ENCODE results near the gene PDHA1.

PDHA1 gene

GRCh38 chrX:19343535-19344408 lies at the start of gene PDHA1:
TSS of gene PDHA1 (plus strand) at chrX:19343927. CDS start at chrX:19344038, 111 bp downstream.
- Histone ChIP-seq H3K4me1 (ENCODE audit: control insufficient read depth, insufficient read depth, low read length) (0 out of 2 replicates have a peak, but pooled peaks cover 3% of the 10 kb centered on the region), H3K36me3 (ENCODE audit: control insufficient read depth in 2 of 2, insufficient read depth in 1 of 2, low read length in 2 of 2) (peaks cover 0 to 4% of the 10 kb centered on the region in 2 experiments; a peak in 1 of 3 replicates), H3K9me3 (ENCODE audit: control insufficient read depth, insufficient read depth, low read depth, low read length) (no peaks in the 10 kb centered on the region), H3K27ac (ENCODE audit: extremely low read depth, low read depth, low read length) (peak within 1 kb of the TSS; percentile 62), H3K4me3 (ENCODE audit: low read depth, low read length) (peak within 1 kb of the TSS; percentile 78)
- CTCF ChIA-PET, result interaction anchor here (2.1 kb wide), 1 partner anchor 9 kb away, joined by 8 read pairs; no protein-coding TSS in a partner anchor
- POLR2A ChIA-PET, result interaction anchor here (0.5 kb wide), 1 partner anchor 188 kb away, joined by 6 read pairs; no protein-coding TSS in a partner anchor
- no peak for TF ChIP-seq ZNF776 (tag by site-specific recombination; IDR thresholded peaks at IDR 0.05; ENCODE audit: borderline replicate concordance)
- TF ChIP-seq ZSCAN23 (tag by site-specific recombination; IDR thresholded peaks at IDR 0.05), result no peak
- no peak for TF ChIP-seq FEZF1 (tag by site-specific recombination; IDR thresholded peaks at IDR 0.05)
- TF ChIP-seq ZNF223 (tag by site-specific recombination; IDR thresholded peaks at IDR 0.05), result no peak
- TF ChIP-seq ZNF394 (tag by site-specific recombination; IDR thresholded peaks at IDR 0.05; ENCODE audit: borderline replicate concordance), result peak; percentile 60; the same call in 1 of the 2 replicates
- TF ChIP-seq ZNF660 (tag by site-specific recombination; IDR thresholded peaks at IDR 0.05), result no peak
- TF ChIP-seq ZNF747 (tag by site-specific recombination; IDR thresholded peaks at IDR 0.05), result no peak
- TF ChIP-seq SALL2 (tag by site-specific recombination; IDR thresholded peaks at IDR 0.05; ENCODE audit: borderline replicate concordance), result no peak
- peak; percentile 89 for TF ChIP-seq ZBTB21 (tag by site-specific recombination; IDR thresholded peaks at IDR 0.05)
- no peak for TF ChIP-seq ZNF174 (tag by site-specific recombination; IDR thresholded peaks at IDR 0.05)
- TF ChIP-seq ZNF202 (tag by site-specific recombination; IDR thresholded peaks at IDR 0.05; ENCODE audit: borderline replicate concordance), result no peak
- TF ChIP-seq ZNF785 (tag by site-specific recombination; IDR thresholded peaks at IDR 0.05), result no peak
- peak; percentile 71 for TF ChIP-seq KLF9 (tag by site-specific recombination; IDR thresholded peaks at IDR 0.05; ENCODE audit: low read depth)
- TF ChIP-seq ZNF366 (tag by site-specific recombination; conservative IDR thresholded peaks at IDR 0.05), result no peak
- TF ChIP-seq MZF1 (tag by site-specific recombination; IDR thresholded peaks at IDR 0.05; ENCODE audit: borderline replicate concordance), result no peak
- no peak for TF ChIP-seq ZNF280D (tag by site-specific recombination; IDR thresholded peaks at IDR 0.05)
- TF ChIP-seq ZNF24 (tag by site-specific recombination; IDR thresholded peaks at IDR 0.05), result no peak
- TF ChIP-seq ZBTB17 (tag by site-specific recombination; IDR thresholded peaks at IDR 0.05), result peak; percentile 90
- no peak for TF ChIP-seq ZNF169 (tag by site-specific recombination; IDR thresholded peaks at IDR 0.05)
- no peak for TF ChIP-seq HOXC10 (CRISPR knock-in tag; IDR thresholded peaks at IDR 0.05)
- TF ChIP-seq ZNF146 (tag by site-specific recombination; IDR thresholded peaks at IDR 0.05), result no peak
- no peak for TF ChIP-seq ZNF654 (tag by site-specific recombination; IDR thresholded peaks at IDR 0.05; ENCODE audit: low read depth)
- no peak for TF ChIP-seq ZNF23 (tag by site-specific recombination; IDR thresholded peaks at IDR 0.05; ENCODE audit: borderline replicate concordance)
- no peak for TF ChIP-seq ZBTB11 (tag by site-specific recombination; conservative IDR thresholded peaks at IDR 0.05; ENCODE audit: low read depth)
- no peak for TF ChIP-seq MEIS1 (CRISPR knock-in tag; IDR thresholded peaks at IDR 0.05; ENCODE audit: borderline replicate concordance)
- TF ChIP-seq AEBP2 (tag by site-specific recombination; IDR thresholded peaks at IDR 0.05; ENCODE audit: borderline replicate concordance), result no peak
- peak; percentile 62 for TF ChIP-seq ZNF335 (tag by site-specific recombination; conservative IDR thresholded peaks at IDR 0.05)
- no peak for TF ChIP-seq ZNF140 (tag by site-specific recombination; IDR thresholded peaks at IDR 0.05)
- no peak for TF ChIP-seq ZSCAN16 (tag by site-specific recombination; IDR thresholded peaks at IDR 0.05)
- TF ChIP-seq ZNF19 (tag by site-specific recombination; IDR thresholded peaks at IDR 0.05; ENCODE audit: low read depth), result no peak
- TF ChIP-seq ZNF626 (tag by site-specific recombination; IDR thresholded peaks at IDR 0.05), result no peak

Data from HEK293 (cell line).